HG03571 (cell line): ENCODE data around the gene TFCP2.
A peak's percentile ranks its signal among the peaks of the same experiment; 100 is the strongest.

ENCODE experiments used
- ATAC-seq: cut with Tn5 transposase; IDR thresholded peaks from one replicate; pipeline ENCODE4 v1.9.1; 2021; ENCODE audit not compliant: unreplicated experiment

The TFCP2 gene

GRCh38 chr12:51047655-51048540 is 125.0 kb downstream of the TFCP2 start, which contains the start of gene LETMD1:
TSS of gene LETMD1 (plus strand) at chr12:51048327. CDS start at chr12:51048357, 30 bp downstream.
- ATAC-seq: peak; percentile 91
